Left cardiac atrium (tissue), 4 donors: Measurements from ENCODE around the gene MAL. TPM values are rescaled to one million over a fixed set of nuclear protein-coding genes. Genes with fewer than 3 reads are reported as not detected.
"Not testable (repeated sequence)": the region's sequence is repeated elsewhere in the genome, so short reads cannot be mapped to it uniquely, and the experiment has no call there.

ENCODE experiments used
- ATAC-seq, 2 donors: fragments of 200-7000 bp; cut with Tn5 transposase; one replicate each; pipeline ENCODE4 v1.9.1; 2020; ENCODE audit warnings: mild to moderate bottlenecking in 2 of 2, moderate library complexity in 2 of 2
- DNase-seq: peaks from one replicate; pipeline ENCODE4 v3.0.0-alpha.2; 2020
- intact Hi-C, 2 donors: fragments of 100-400 bp; cut with DNase I; formaldehyde crosslinking; loops; one replicate each; pipeline versions ENCODE4 v1.14.1 to v1.15.1; 2022 to 2023
- total RNA-seq, 2 donors: library from RNA; stranded (reverse); fragmentation: NEBNext Ultra II Directional; extraction: Animal tissue kit (Norgen Biotek cat#: 25700); gene quantifications; one replicate each; pipeline ENCODE4 v1.2.1, GENCODE V29; 2021
- donor health status: DM: no; HTN: yes; CAD: no.
- donor health status: DM: no; HTN: yes; CAD: no; lungs with severe emphysema.
- donor health status: DM: yes; HTN: yes; CAD: no.
- donor health status: Dilated cardiomyopathy.

The MAL gene
- total RNA-seq, 2 donors from 2014 or later: 5.8 to 7.8 TPM

DNA sequence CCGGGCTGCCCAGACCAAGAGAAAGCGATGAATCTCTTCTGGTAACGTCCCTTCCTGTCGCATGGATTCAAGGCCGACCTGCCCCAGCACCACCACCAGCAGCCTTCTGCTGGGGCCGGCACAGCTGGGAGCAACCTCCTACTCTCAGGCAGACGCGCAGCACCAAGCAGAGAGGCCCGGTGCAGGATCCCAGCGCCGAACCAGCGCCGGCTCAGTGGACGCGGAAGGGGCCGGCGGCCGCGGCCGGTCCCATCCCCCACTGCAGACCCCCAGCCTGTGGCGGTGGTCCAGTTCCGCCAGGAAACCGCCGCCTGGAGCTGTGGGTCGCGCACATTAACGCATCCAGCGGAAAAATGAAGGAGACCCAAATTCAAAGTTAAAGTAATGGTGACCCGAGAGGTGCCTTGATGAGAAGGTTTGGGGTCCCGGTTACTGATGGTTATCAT, 525 bp upstream of the MAL start:
- intact Hi-C loops: loop anchor here in 1 of 2 donors (2.0 kb wide), 1 partner anchor 54 kb away; no protein-coding TSS in a partner anchor
- peak; percentile 9 to 28 for ATAC-seq
- DNase-seq: no peak

DNA sequence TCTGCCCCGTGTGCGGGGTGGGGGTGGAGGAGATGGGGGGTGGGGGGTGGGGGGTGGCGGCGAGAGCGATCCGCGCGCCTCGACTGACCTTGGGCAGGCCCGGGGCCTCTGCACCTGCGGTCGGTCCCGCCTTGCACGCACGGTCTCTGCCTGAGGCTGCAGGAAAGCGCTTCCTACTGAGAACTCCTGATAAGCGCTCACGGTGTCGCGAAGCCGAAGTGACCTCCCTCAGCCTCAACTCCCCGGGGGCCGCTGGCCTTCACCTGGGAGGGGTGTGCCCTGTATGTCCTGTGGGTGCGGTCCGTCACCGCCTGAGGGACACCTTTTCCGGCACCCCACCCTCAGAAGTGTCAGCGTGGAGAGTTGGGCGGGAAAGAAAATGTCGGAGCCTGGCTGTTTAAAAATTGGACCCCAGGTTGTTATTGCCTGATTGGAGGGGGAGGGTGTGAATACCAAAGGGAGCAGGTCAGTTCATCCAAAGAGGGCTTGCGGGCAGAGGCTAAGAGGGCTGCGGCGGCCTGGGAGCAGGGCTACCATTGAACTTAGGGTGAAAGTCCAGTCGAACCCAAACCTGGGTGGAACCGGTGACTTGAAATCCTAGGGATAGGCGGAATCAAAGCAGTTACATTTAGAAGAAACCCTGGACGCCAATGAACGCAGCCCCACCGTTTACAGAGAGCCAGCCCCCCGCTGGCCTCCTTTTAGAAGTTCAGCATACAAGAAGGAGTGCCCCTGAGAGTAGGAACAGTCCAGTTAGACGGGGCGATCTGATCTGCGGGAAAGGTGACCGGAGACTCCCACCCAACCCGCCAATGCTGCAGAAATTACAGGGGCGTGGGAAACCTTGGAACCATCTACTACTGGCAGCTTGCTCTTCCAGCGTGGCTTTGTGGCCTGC, 1.2 kb downstream of the MAL start:
- DNase-seq (no peak), ATAC-seq (peak in 1 of 2 donors; percentile 11)
- intact Hi-C loops: no loop called here

- DNase-seq (no peak), ATAC-seq (no peak)
- intact Hi-C loops: no loop called here
Measured at GRCh38 chr2:95027369-95027720, 1.8 kb downstream of the MAL start.

GRCh38 chr2:95029898-95030341, 4.4 kb downstream of the MAL start:
- intact Hi-C loops: no loop called here
- DNase-seq: no peak
- no peak for ATAC-seq

GRCh38 chr2:95030496-95030895, 5.0 kb downstream of the MAL start:
- intact Hi-C loops: no loop called here

GRCh38 chr2:95031076-95031725, 5.7 kb downstream of the MAL start:
- ATAC-seq: no peak
- intact Hi-C loops: no loop called here
- no peak for DNase-seq

More at GRCh38 chr2:95030496-95030895, 5.0 kb downstream of the MAL start:
- no peak for DNase-seq
- ATAC-seq: no peak

GRCh38 chr2:95031726-95032116, 6.2 kb downstream of the MAL start:
- DNase-seq: no peak
- ATAC-seq: no peak
- intact Hi-C loops: no loop called here

DNA sequence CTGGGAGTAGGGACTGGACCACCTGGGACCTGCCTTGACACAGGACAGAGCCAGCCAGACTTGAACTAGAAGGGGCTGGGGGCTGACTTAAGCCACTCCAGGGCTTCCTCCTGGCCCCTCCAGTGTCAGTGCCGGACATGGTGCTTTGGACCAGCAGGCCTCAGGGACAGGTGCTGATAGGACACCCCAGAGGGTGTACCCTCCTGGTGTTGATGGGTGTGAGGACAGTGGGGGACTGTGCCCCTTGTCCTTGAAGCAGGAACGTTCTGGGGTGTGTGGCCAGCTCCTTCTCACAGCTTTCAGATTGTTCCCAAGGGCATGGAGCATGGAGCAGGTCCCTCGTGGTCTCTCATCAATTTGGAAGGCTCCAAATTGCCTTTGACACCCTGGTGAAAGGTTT, 6.8 kb downstream of the MAL start:
- DNase-seq: no peak
- no peak for ATAC-seq
- intact Hi-C loops: no loop called here

GRCh38 chr2:95032868-95033603, 7.5 kb downstream of the MAL start:
- DNase-seq: no peak
- intact Hi-C loops: no loop called here
- no peak for ATAC-seq

DNA sequence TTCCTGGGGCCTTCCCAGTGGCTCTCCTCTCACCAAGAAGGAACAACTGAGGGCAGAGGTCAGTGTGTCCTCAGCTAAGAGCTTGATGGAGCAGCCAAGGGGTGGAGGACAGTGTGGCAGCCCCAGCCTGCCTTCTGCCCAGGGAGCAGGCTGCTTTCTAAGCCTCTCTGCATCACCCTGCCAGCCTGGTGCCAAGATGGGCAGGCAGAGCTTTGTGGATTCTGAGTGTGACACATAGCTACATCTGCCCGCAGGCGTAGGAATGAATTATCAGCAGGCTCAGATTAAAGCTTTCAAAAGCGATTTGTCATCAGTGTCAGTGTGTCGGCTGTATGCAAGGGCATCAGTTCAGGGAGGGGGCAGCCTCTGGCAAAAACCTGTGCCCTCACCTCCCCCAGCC, 8.7 kb downstream of the MAL start:
- ATAC-seq (peak; percentile 61 to 93), DNase-seq (no peak)
- intact Hi-C loops: no loop called here

DNA sequence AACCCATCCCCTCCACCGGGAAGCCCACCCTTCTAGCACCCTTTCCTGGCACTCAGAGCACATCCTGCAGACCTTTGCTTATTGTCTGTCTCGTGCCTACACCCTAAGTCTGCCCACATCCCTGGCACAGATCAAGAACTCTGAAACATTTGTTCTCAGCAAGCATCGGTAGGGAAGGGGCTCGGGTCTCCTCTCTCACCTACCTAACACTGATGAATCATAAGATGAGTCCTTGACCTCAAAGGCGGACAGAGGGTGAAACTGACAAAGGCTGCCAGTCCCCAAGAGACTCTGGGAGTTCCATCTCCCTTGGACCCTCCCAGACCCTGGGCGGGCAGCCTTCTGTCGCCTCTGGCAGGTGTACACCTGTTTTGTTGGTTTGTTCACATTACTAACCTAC, 9.3 kb downstream of the MAL start:
- no peak for ATAC-seq
- intact Hi-C loops: no loop called here
- DNase-seq: no peak

GRCh38 chr2:95036596-95037383, 11.3 kb downstream of the MAL start:
- intact Hi-C loops: no loop called here
- ATAC-seq (no peak), DNase-seq (no peak)

GRCh38 chr2:95037384-95037839, 11.9 kb downstream of the MAL start:
- intact Hi-C loops: no loop called here
- DNase-seq (no peak), ATAC-seq (no peak)

DNA sequence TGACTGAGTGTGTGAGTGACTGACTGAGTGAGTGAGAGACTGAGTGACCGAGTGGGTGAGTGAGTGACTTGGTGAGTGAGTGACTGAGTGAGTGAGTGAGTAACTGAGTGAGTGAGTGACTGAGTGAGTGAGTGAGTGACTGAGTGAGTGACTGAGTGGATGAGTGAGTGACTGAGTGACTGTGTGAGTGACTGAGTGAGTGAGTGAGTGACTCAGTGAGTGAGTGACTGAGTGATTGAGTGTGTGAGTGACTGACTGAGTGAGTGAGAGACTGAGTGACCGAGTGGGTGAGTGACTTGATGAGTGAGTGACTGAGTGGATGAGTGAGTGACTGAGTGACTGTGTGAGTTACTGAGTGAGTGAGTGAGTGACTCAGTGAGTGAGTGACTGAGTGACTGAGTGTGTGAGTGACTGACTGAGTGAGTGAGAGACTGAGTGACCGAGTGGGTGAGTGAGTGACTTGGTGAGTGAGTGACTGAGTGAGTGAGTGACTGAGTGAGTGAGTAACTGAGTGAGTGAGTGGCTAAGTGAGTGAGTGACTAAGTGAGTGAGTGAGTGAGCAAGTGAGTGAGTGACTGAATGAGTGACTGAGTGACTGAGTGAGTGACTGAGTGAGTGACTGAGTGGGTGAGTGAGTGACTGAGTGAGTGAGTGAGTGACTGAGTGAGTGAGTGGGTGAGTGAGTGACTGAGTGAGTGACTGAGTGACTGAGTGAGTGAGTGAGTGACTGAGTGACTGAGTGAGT, 12.5 kb downstream of the MAL start:
- intact Hi-C loops, ATAC-seq: not testable (repeated sequence)

GRCh38 chr2:95038635-95039298, 13.3 kb downstream of the MAL start:
- intact Hi-C loops: no loop called here
- DNase-seq: no peak
- ATAC-seq: no peak

More for the DNA sequence above, 12.5 kb downstream of the MAL start:
- DNase-seq: not testable (repeated sequence)

DNA sequence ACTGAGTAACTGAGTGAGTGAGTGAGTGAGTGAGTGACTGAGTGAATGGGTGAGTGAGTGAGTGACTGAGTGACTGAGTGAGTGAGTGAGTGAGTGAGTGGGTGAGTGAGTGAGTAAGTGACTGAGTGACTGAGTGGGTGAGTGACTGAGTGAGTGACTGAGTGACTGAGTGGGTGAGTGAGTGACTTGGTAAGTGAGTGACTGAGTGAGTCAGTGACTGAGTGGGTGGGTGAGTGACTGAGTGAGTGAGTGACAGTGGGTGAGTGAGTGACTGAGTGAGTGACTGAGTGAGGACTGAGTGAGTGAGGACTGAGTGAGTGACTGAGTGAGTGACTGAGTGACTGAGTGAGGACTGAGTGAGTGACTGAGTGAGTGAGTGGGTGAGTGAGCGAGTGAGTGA, 13.9 kb downstream of the MAL start:
- DNase-seq: no peak
- intact Hi-C loops: no loop called here
- ATAC-seq: no peak

GRCh38 chr2:95039978-95040377, 14.5 kb downstream of the MAL start:
- ATAC-seq: no peak
- intact Hi-C loops: no loop called here
- DNase-seq: no peak

GRCh38 chr2:95040426-95040825, 14.9 kb downstream of the MAL start:
- DNase-seq (no peak), ATAC-seq (no peak)
- intact Hi-C loops: no loop called here
